Hepatocyte (in vitro differentiated cells): Measurements from ENCODE around the gene TBX5. TPM values are rescaled to one million over a fixed set of nuclear protein-coding genes. Genes with fewer than 3 reads are reported as not detected.

Experiments used
- DNase-seq: peaks from one replicate; pipeline ENCODE4 v3.0.0-alpha.2; 2016; ENCODE audit warnings: low spot score
- H2AFZ ChIP-seq: fragments of 200-600 bp; sonication (generic); 2 replicates; pipeline ENCODE4 v1.6.0; 2016; ENCODE audit warnings: antibody characterized with exemption, mild to moderate bottlenecking
- H3K27ac ChIP-seq: fragments of 200-600 bp; sonication (generic); 2 replicates; pipeline ENCODE4 v1.5.1; 2016; ENCODE audit warnings: mild to moderate bottlenecking
- H3K27me3 ChIP-seq: fragments of 200-600 bp; sonication (generic); 2 replicates; pipeline ENCODE4 v1.6.1; 2016
- H3K36me3 ChIP-seq: fragments of 200-600 bp; sonication (generic); replicated peaks from 2 replicates; pipeline ENCODE4 v1.5.1; 2016; ENCODE audit warnings: low read depth; ENCODE audit not compliant: insufficient read depth
- H3K4me1 ChIP-seq: fragments of 200-600 bp; sonication (generic); 2 replicates; pipeline ENCODE4 v1.5.1; 2016; ENCODE audit warnings: mild to moderate bottlenecking, moderate library complexity; ENCODE audit not compliant: insufficient read depth
- H3K4me2 ChIP-seq: fragments of 200-600 bp; sonication (generic); 2 replicates; pipeline ENCODE4 v1.6.0; 2016
- H3K4me3 ChIP-seq: fragments of 200-600 bp; sonication (generic); 2 replicates; pipeline ENCODE4 v1.5.1; 2016; ENCODE audit warnings: mild to moderate bottlenecking
- H3K79me2 ChIP-seq: fragments of 200-600 bp; sonication (generic); 2 replicates; pipeline ENCODE4 v1.6.0; 2017; ENCODE audit warnings: mild to moderate bottlenecking
- H3K9me2 ChIP-seq: fragments of 200-600 bp; sonication (generic); replicated peaks from 2 replicates; pipeline ENCODE4 v1.6.0; 2017; ENCODE audit warnings: mild to moderate bottlenecking; ENCODE audit not compliant: insufficient read depth
- H3K9me3 ChIP-seq: fragments of 200-600 bp; sonication (generic); 2 replicates; pipeline ENCODE4 v1.5.1; 2016; ENCODE audit warnings: low read depth, mild to moderate bottlenecking
- H4K20me1 ChIP-seq: fragments of 200-600 bp; sonication (generic); 2 replicates; pipeline ENCODE4 v1.6.0; 2016; ENCODE audit warnings: mild to moderate bottlenecking; ENCODE audit not compliant: insufficient read depth, poor library complexity, severe bottlenecking
- EZH2 ChIP-seq: fragments of 200-600 bp; sonication (generic); IDR thresholded peaks from 2 replicates; pipeline ENCODE4 v1.6.1; 2016; ENCODE audit warnings: antibody characterized with exemption, mild to moderate bottlenecking, borderline replicate concordance
- EZH2phosphoT487 ChIP-seq: fragments of 200-600 bp; sonication (generic); IDR thresholded peaks from one replicate; pipeline ENCODE4 v1.6.1; 2018; ENCODE audit warnings: antibody characterized with exemption, mild to moderate bottlenecking, low read depth, moderate library complexity; ENCODE audit not compliant: unreplicated experiment, severe bottlenecking
- WGBS: methylation state at CpG from one replicate; pipeline ENCODE4 v1.1.6; 2016; ENCODE audit warnings: low lambda C conversion rate; ENCODE audit errors: missing lambda C conversion rate; 5-methylcytosine and 5-hydroxymethylcytosine counted together
- polyA plus RNA-seq: library from polyadenylated mRNA; unstranded; fragments of >200 nt; fragmentation: Nextera tagmentation; extraction: Ambion mirVana; gene quantifications from 2 replicates; pipeline ENCODE4 v1.2.1, GENCODE V29; 2016
- total RNA-seq: library from RNA; depleted of rRNA; stranded (reverse); fragments of >200 nt; gene quantifications from 2 replicates; pipeline ENCODE4 v1.2.3, GENCODE V29; 2014
- TF ChIP-seq, protein P1 (sequence below): fragments of 200-600 bp; sonication (generic); IDR thresholded peaks from 2 replicates; pipeline ENCODE4 v1.5.1; 2016; ENCODE audit warnings: antibody characterized with exemption, mild to moderate bottlenecking; ENCODE audit not compliant: poor library complexity

Gene TBX5
- total and polyA plus RNA-seq, 2 experiments from 2014 or later = 10.8 to 12.3 TPM

DNA sequence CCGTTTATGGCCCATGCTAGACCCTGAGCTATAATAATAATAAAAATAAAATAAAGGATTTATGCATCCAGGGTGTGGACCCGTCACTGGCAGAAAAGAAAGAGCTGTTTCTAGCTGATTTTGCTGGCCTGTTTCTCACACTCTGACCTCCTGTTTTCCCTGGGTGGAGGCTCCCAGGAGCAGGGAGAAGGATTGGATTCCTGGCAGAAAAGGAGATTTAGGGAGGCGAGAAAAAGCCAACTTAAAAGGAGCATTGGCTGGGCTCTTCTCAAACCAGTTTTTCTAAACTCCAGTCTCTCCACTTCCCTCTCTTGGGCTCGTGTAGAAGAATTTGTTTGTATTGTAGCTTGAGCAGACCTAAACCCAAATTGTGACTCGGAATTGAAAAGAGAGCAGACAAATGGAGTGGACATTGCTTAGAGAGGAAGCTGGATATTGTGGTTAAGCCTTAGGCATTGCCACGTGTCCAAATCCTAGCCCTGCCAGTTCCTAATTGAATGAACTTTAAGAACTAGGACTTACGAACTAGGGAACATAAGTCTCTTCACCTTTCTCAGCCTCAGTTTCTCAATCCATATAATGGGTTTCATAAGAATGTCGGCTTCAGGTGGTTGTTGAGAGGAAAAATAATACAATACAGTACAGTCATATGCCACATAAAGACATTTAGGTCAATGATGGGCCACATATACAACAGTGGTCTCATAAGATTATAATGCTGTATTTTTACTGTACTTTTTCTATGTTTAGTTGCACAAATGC is 14.4 kb upstream of the TBX5 start:
- H3K4me2 ChIP-seq = no peak overlapping the region
- H3K4me3 ChIP-seq = no peak overlapping the region
- H3K9me2 ChIP-seq = no peaks in the 10 kb centered on the region
- no peaks in the 10 kb centered on the region for H4K20me1 ChIP-seq
- no peak overlapping the region for H3K27ac ChIP-seq
- H2AFZ ChIP-seq = no peak overlapping the region
- H3K9me3 ChIP-seq = no peaks in the 10 kb centered on the region
- H3K4me1 ChIP-seq = no peaks in the 10 kb centered on the region
- no peak for DNase-seq
- H3K36me3 ChIP-seq = no peaks in the 10 kb centered on the region
- H3K27me3 ChIP-seq = peaks cover 66% of the 10 kb centered on the region
- 65% methylated on average over 8 of the region's 8 CpGs for WGBS
- TF ChIP-seq, protein P1, sequence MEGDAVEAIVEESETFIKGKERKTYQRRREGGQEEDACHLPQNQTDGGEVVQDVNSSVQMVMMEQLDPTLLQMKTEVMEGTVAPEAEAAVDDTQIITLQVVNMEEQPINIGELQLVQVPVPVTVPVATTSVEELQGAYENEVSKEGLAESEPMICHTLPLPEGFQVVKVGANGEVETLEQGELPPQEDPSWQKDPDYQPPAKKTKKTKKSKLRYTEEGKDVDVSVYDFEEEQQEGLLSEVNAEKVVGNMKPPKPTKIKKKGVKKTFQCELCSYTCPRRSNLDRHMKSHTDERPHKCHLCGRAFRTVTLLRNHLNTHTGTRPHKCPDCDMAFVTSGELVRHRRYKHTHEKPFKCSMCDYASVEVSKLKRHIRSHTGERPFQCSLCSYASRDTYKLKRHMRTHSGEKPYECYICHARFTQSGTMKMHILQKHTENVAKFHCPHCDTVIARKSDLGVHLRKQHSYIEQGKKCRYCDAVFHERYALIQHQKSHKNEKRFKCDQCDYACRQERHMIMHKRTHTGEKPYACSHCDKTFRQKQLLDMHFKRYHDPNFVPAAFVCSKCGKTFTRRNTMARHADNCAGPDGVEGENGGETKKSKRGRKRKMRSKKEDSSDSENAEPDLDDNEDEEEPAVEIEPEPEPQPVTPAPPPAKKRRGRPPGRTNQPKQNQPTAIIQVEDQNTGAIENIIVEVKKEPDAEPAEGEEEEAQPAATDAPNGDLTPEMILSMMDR = no peak
- no peak for TF ChIP-seq EZH2phosphoT487
- no peak for TF ChIP-seq EZH2
- H3K79me2 ChIP-seq = peaks cover 3% of the 10 kb centered on the region

DNA sequence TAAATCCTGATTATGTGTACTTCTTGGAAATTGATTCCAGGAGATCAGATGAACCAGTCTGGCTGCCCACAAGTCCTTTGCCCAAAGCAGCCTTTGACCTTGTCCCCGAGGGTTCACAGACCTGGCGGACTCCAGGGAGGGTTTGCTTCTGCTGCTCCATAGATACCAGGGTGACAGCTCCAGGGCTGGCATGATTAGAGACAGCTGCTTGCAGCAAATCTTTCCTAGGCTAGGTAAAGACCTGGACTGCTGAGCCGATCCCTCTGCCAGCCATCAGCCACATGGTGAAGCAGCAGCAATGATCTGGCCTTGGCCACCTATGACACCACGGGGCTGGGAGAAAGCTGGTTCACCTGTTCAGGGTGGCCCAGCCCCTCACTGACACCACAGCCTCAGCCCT is 10.1 kb upstream of the TBX5 start:
- TF ChIP-seq, protein P1 = no peak
- no peak for TF ChIP-seq EZH2phosphoT487
- TF ChIP-seq EZH2 = no peak
- Histone ChIP-seq H2AFZ (no peak overlapping the region), H4K20me1 (no peaks in the 10 kb centered on the region), H3K27ac (no peak overlapping the region), H3K4me3 (no peak overlapping the region), H3K36me3 (no peaks in the 10 kb centered on the region), H3K79me2 (peaks cover 29% of the 10 kb centered on the region), H3K9me2 (no peaks in the 10 kb centered on the region), H3K4me2 (no peak overlapping the region), H3K27me3 (peaks cover 90% of the 10 kb centered on the region), H3K9me3 (no peaks in the 10 kb centered on the region), H3K4me1 (peaks cover 6% of the 10 kb centered on the region)
- no peak for DNase-seq
- 74% methylated on average over 4 of the region's 4 CpGs for WGBS

DNA sequence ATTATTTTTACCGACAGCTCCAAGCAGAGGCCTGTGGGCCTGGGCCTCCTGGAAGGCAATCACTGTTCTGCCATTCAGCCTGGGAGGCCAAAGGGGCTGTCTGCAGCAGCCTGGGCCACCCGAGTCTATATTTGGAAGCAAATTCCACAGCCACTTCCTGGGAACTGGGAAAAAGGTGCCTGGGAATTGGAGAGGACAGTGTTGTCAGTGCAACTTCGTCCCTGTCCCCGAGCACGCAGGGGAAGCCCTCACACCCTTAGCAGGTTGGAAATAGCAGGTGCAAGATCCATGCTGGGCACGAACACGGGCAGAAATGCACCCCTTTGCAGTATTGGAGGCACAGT is 9.6 kb upstream of the TBX5 start:
- Histone ChIP-seq H2AFZ (no peak overlapping the region), H3K27ac (no peak overlapping the region), H3K79me2 (peaks cover 33% of the 10 kb centered on the region), H3K4me3 (no peak overlapping the region), H3K9me3 (no peaks in the 10 kb centered on the region), H3K9me2 (no peaks in the 10 kb centered on the region), H3K27me3 (peaks cover 91% of the 10 kb centered on the region), H4K20me1 (no peaks in the 10 kb centered on the region), H3K4me1 (peaks cover 6% of the 10 kb centered on the region), H3K4me2 (peak overlapping the region; percentile 86), H3K36me3 (no peaks in the 10 kb centered on the region)
- DNase-seq = no peak
- TF ChIP-seq, protein P1 = no peak
- WGBS = 60% methylated on average over 7 of the region's 7 CpGs
